Adrenal gland (tissue), 5 donors: ENCODE data around the gene MEOX1.

Experiments
- POLR2A ChIP-seq, 2 donors: fragments of 450-650 bp; IDR thresholded peaks; one replicate each; pipeline ENCODE4 v1.6.1; 2017; ENCODE audit warnings: antibody characterized with exemption in 2 of 2, mild to moderate bottlenecking in 2 of 2, moderate library complexity in 1 of 2
- TF ChIP-seq, protein P1 (sequence below), 6 experiments: fragments of 450-650 bp in 4 of 6; fragments of 200-600 bp in 2 of 6; sonication (generic) in 1 of 6; IDR thresholded peaks; 1 replicate in 5 of 6; 2 replicates in 1 of 6; pipeline versions ENCODE4 v1.5.1 to v1.8.0; 2016 to 2021; ENCODE audit warnings: antibody characterized with exemption in 6 of 6, mild to moderate bottlenecking in 2 of 6, moderate library complexity in 1 of 6
- donor health status: DM: no; HTN: no; CAD: no.

DNA sequence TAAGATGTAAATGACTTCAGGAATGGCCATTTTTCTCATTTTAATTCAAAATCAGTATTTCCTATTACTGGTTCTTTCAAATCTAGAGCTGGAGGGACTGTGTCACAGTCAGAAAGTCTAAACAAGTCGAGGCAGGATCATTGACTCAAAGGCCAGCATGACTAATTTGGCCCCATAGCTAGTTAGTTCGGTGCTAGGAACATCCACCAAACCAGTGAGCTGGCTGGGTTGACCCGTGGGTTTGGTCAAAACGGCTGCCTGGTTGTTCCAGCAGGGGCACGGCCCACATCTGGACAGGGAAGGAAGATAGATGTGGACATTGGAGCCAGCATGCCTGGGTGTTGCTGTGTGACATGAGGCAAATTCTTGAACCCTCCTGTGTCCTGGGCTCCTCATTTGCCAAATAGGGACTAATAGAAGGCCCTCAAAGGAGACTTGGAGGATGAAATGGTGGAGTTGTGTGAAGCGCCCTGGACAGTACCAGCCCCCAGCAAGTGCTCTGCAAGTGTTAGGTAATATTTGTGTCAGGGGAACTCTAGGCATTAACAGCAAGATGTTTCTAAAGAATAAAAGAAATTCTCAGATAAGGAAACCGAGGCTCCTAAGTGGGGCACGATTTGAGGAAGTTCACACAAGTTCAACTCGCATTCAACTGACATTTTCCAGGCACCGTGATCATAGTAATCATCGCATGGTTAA lies 46.2 kb downstream of the MEOX1 start:
- TF ChIP-seq, protein P1, sequence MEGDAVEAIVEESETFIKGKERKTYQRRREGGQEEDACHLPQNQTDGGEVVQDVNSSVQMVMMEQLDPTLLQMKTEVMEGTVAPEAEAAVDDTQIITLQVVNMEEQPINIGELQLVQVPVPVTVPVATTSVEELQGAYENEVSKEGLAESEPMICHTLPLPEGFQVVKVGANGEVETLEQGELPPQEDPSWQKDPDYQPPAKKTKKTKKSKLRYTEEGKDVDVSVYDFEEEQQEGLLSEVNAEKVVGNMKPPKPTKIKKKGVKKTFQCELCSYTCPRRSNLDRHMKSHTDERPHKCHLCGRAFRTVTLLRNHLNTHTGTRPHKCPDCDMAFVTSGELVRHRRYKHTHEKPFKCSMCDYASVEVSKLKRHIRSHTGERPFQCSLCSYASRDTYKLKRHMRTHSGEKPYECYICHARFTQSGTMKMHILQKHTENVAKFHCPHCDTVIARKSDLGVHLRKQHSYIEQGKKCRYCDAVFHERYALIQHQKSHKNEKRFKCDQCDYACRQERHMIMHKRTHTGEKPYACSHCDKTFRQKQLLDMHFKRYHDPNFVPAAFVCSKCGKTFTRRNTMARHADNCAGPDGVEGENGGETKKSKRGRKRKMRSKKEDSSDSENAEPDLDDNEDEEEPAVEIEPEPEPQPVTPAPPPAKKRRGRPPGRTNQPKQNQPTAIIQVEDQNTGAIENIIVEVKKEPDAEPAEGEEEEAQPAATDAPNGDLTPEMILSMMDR (IDR thresholded peaks at IDR 0.05) = no peak
- no peak for TF ChIP-seq POLR2A (IDR thresholded peaks at IDR 0.05)
